ENCODE data around the gene OR5J2. TPM values are rescaled to one million over a fixed set of nuclear protein-coding genes. Genes with fewer than 3 reads are reported as not detected.
"Not testable (repeated sequence)": the region's sequence is repeated elsewhere in the genome, so short reads cannot be mapped to it uniquely, and the experiment has no call there.

The OR5J2 gene
- total RNA-seq: not detected in 2 replicates

GRCh38 chr11:56176318-56176717, at the start of gene OR5J2:
OR5J2 (plus strand) TSS chr11:56176618; CDS start chr11:56176618, 0 bp downstream.
- no peak for DNase-seq (ENCODE audit: low read depth in 2 of 2)

GRCh38 chr11:56140151-56140661, 36.2 kb upstream of the OR5J2 start, which contains the start of gene OR8J3:
OR8J3 (minus strand) TSS chr11:56140201; CDS start chr11:56137718, 2,483 bp downstream.
- no peak for DNase-seq (ENCODE audit: low read depth in 2 of 2)

- DNase-seq (ENCODE audit: low read depth in 2 of 2): not testable (repeated sequence)
Measured at GRCh38 chr11:56143681-56144080, 32.7 kb upstream of the OR5J2 start.

GRCh38 chr11:56151376-56151775, 25.0 kb upstream of the OR5J2 start:
- DNase-seq (ENCODE audit: low read depth in 2 of 2): no peak

GRCh38 chr11:56152333-56152732, 24.1 kb upstream of the OR5J2 start:
- DNase-seq (ENCODE audit: low read depth in 2 of 2): no peak

GRCh38 chr11:56160217-56160616, 16.2 kb upstream of the OR5J2 start, which contains the start of gene OR8K5:
OR8K5 (minus strand) TSS chr11:56160317; CDS start chr11:56160317, 0 bp downstream.
- no peak for DNase-seq (ENCODE audit: low read depth in 2 of 2)

GRCh38 chr11:56163804-56164203, 12.6 kb upstream of the OR5J2 start:
- no peak for DNase-seq (ENCODE audit: low read depth in 2 of 2)

- DNase-seq (ENCODE audit: low read depth in 2 of 2): no peak
Measured at GRCh38 chr11:56172256-56172830, 4.1 kb upstream of the OR5J2 start.

- no peak for DNase-seq (ENCODE audit: low read depth in 2 of 2)
Measured at GRCh38 chr11:56183459-56183858, 7.0 kb downstream of the OR5J2 start.

- DNase-seq (ENCODE audit: low read depth in 2 of 2): no peak
Measured at GRCh38 chr11:56188602-56189001, 12.2 kb downstream of the OR5J2 start.

- no peak for DNase-seq (ENCODE audit: low read depth in 2 of 2)
Measured at GRCh38 chr11:56196705-56197104, 20.3 kb downstream of the OR5J2 start.

- DNase-seq (ENCODE audit: low read depth in 2 of 2): no peak
Measured at GRCh38 chr11:56197367-56197766, 20.9 kb downstream of the OR5J2 start.

- DNase-seq (ENCODE audit: low read depth in 2 of 2): no peak
Measured at GRCh38 chr11:56207790-56208189, 31.4 kb downstream of the OR5J2 start.

- DNase-seq (ENCODE audit: low read depth in 2 of 2): no peak
Measured at GRCh38 chr11:56214537-56214936, 38.1 kb downstream of the OR5J2 start.

- DNase-seq (ENCODE audit: low read depth in 2 of 2): not testable (repeated sequence)
Measured at GRCh38 chr11:56219735-56220134, 43.3 kb downstream of the OR5J2 start.

Other genes starting within 250 kb of the OR5J2 start
- not detected in 2 replicates for gene OR5I1, start 240.2 kb upstream of the OR5J2 start, total RNA-seq
- not detected in 2 replicates for gene OR10AG1, start 206.7 kb upstream of the OR5J2 start, total RNA-seq
- gene OR5F1, start 182.0 kb upstream of the OR5J2 start, total RNA-seq: not detected in 2 replicates
- not detected in 2 replicates for gene OR5AS1, start 149.0 kb upstream of the OR5J2 start, total RNA-seq
- gene OR8I2, start 83.3 kb upstream of the OR5J2 start, total RNA-seq: not detected in 2 replicates
- not detected in 2 replicates for gene OR8H2, start 72.9 kb upstream of the OR5J2 start, total RNA-seq
- not detected in 2 replicates for gene OR8H3, start 54.2 kb upstream of the OR5J2 start, total RNA-seq
- not detected in 2 replicates for gene OR8J3, start 36.4 kb upstream of the OR5J2 start, total RNA-seq
- not detected in 2 replicates for gene OR8K5, start 16.3 kb upstream of the OR5J2 start, total RNA-seq
- gene OR5T2, start 57.6 kb downstream of the OR5J2 start, total RNA-seq: not detected in 2 replicates
- not detected in 2 replicates for gene OR5T3, start 75.6 kb downstream of the OR5J2 start, total RNA-seq
- not detected in 2 replicates for gene OR5T1, start 97.5 kb downstream of the OR5J2 start, total RNA-seq
- not detected in 2 replicates for gene OR8H1, start 115.6 kb downstream of the OR5J2 start, total RNA-seq
- gene OR8K3, start 138.5 kb downstream of the OR5J2 start, total RNA-seq: not detected in 2 replicates
- not detected in 2 replicates for gene OR8K1, start 169.4 kb downstream of the OR5J2 start, total RNA-seq
- gene OR8J1, start 177.7 kb downstream of the OR5J2 start, total RNA-seq: not detected in 2 replicates
- gene OR8U1, start 199.0 kb downstream of the OR5J2 start, total RNA-seq: not detected in 2 replicates
- not detected in 2 replicates for gene OR5AL1, start 236.1 kb downstream of the OR5J2 start, total RNA-seq

Data from lung microvascular endothelial cell (primary cell).